Uterus (tissue), 4 donors: Measurements from ENCODE around the gene SKI. TPM values are rescaled to one million over a fixed set of nuclear protein-coding genes. Genes with fewer than 3 reads are reported as not detected.
A peak's percentile ranks its signal among the peaks of the same experiment; 100 is the strongest.

Source experiments
- DNase-seq, 2 donors: peaks; one replicate each; pipeline ENCODE4 v3.0.0-alpha.2; 2019 to 2020
- H3K27ac ChIP-seq, 2 donors: fragments of 200-600 bp; sonication (generic); 1 replicate in 1 of 2; 2 replicates in 1 of 2; pipeline ENCODE4 v1.5.1; 2016 to 2018
- H3K27me3 ChIP-seq, 2 donors: fragments of 200-600 bp; sonication (generic); one replicate each; pipeline ENCODE4 v1.5.1; 2018 to 2019; ENCODE audit warnings: control low read depth in 1 of 2
- H3K36me3 ChIP-seq, 2 donors: fragments of 200-600 bp; sonication (generic); one replicate each; pipeline ENCODE4 v1.5.1; 2019; ENCODE audit warnings: control low read depth in 1 of 2
- H3K4me1 ChIP-seq, 2 donors: fragments of 200-600 bp; sonication (generic); one replicate each; pipeline ENCODE4 v1.5.1; 2018 to 2019; ENCODE audit warnings: control low read depth in 1 of 2
- H3K4me3 ChIP-seq, 2 donors: fragments of 200-600 bp; sonication (generic); 1 replicate in 1 of 2; 2 replicates in 1 of 2; pipeline ENCODE4 v1.5.1; 2018 to 2019; ENCODE audit warnings: mild to moderate bottlenecking in 1 of 2
- H3K9me3 ChIP-seq, 2 donors: fragments of 200-600 bp; sonication (generic); one replicate each; pipeline ENCODE4 v1.5.1; 2019; ENCODE audit warnings: control low read depth in 1 of 2
- POLR2A ChIP-seq, 2 donors: fragments of 450-650 bp; IDR thresholded peaks; one replicate each; pipeline ENCODE4 v1.6.1; 2016; ENCODE audit warnings: antibody characterized with exemption in 2 of 2, mild to moderate bottlenecking in 1 of 2, moderate library complexity in 1 of 2
- intact Hi-C: fragments of 100-400 bp; cut with DNase I; formaldehyde crosslinking; loops from one replicate; pipeline ENCODE4 v1.15.1; 2023; ENCODE audit warnings: low total_unique reads
- total RNA-seq, 4 donors: library from RNA; depleted of rRNA in 3 of 4; stranded (reverse); fragments of >200 nt in 3 of 4; gene quantifications; one replicate each; pipeline versions ENCODE4 v1.1.0 to v1.2.4, GENCODE V29; 2014 to 2023
- TF ChIP-seq, protein P1 (sequence below), 4 experiments: fragments of 200-600 bp in 2 of 4; fragments of 450-650 bp in 2 of 4; sonication (generic) in 2 of 4; IDR thresholded peaks; one replicate each; pipeline ENCODE4 v1.5.1; 2016 to 2019; ENCODE audit warnings: antibody characterized with exemption in 4 of 4, mild to moderate bottlenecking in 2 of 4, moderate library complexity in 1 of 4
- donor health status: DM: yes; HTN: yes; CAD: no.

Gene SKI
- total RNA-seq, 4 donors from 2014 or later: 22.8 to 148 (median 34.9) TPM

DNA sequence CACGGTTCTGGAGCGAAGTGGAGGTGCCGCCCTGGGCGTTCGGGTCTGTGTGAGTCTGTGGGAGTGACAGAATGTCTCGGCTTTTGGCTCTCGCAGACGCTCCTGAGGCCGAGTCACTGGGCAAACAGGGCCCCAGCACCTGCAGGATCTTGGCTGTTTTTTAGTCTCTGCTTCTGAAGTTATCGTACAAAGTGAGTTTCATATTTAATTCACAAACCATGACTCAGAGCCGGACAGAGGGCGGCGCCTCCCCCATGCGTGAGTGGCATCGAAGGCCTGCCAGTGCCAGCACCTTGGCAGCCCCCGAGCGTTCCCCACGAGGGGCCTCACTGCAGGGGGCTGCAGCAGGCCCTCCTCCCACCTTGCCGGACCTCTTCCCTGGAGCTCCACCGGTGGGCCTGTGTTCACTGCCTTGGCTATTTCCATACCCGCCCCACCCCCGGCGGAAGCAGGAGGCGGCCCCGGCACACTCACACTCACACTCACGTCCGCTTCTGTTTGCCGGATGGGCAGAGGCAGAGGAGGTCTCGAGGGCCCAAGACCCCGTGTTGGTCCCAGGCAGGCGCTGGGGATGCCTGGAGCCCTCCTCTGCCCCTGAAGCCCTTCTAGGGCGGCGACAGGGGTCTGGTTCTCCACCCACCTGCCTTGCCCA is 106.9 kb downstream of the SKI start:
- intact Hi-C loops: no loop called here
- H3K27ac ChIP-seq: peak overlapping the region in 1 of 2 donors; percentile 42
- no peaks in the 10 kb centered on the region for H3K9me3 ChIP-seq
- no peak overlapping the region for H3K4me3 ChIP-seq
- no peaks in the 10 kb centered on the region for H3K36me3 ChIP-seq
- no peaks in the 10 kb centered on the region for H3K4me1 ChIP-seq
- DNase-seq: no peak
- no peak for TF ChIP-seq POLR2A (IDR thresholded peaks at IDR 0.05)
- TF ChIP-seq, protein P1, sequence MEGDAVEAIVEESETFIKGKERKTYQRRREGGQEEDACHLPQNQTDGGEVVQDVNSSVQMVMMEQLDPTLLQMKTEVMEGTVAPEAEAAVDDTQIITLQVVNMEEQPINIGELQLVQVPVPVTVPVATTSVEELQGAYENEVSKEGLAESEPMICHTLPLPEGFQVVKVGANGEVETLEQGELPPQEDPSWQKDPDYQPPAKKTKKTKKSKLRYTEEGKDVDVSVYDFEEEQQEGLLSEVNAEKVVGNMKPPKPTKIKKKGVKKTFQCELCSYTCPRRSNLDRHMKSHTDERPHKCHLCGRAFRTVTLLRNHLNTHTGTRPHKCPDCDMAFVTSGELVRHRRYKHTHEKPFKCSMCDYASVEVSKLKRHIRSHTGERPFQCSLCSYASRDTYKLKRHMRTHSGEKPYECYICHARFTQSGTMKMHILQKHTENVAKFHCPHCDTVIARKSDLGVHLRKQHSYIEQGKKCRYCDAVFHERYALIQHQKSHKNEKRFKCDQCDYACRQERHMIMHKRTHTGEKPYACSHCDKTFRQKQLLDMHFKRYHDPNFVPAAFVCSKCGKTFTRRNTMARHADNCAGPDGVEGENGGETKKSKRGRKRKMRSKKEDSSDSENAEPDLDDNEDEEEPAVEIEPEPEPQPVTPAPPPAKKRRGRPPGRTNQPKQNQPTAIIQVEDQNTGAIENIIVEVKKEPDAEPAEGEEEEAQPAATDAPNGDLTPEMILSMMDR (IDR thresholded peaks at IDR 0.05): no peak
- no peaks in the 10 kb centered on the region for H3K27me3 ChIP-seq

DNA sequence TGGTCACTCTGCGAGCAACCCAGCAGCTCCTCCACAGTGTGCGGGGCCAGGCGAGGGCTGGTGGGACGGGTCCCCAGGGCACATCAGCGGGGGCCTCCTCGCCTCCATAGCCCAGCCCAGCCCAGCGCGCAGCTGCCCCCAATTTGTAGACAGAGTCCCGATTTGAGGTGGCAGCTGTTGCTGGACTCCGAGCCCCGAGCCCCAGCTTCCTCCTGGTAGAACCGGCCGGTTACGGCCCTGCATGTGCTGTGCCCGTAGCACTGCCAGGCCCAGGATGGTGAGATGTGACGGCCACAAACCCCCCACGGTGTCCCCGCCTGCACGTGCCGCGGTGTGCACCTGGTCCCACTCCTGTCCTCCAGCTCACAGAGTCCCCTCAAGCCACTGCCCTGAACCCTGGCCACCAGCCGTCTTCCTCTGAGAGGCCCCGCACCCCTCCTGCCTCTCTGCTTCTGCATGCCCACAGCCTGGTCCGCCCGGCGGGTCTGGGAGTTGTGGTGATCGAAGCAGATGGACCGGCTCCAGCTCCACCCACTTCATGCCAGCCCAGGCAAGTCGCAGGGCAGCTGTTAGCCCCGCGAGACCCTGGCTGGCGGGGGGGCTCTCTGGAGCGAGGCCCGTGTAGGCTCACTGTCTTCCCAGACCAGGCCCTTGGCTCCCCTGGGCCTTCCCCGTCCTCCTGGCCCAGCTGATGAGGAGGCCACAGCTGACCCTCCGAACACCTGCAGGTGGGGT is 107.8 kb downstream of the SKI start:
- intact Hi-C loops: no loop called here
- Histone ChIP-seq H3K4me3 (no peak overlapping the region), H3K4me1 (no peaks in the 10 kb centered on the region), H3K36me3 (no peaks in the 10 kb centered on the region), H3K9me3 (no peaks in the 10 kb centered on the region), H3K27me3 (no peaks in the 10 kb centered on the region), H3K27ac (no peak overlapping the region)
- no peak for DNase-seq
- no peak for TF ChIP-seq POLR2A (IDR thresholded peaks at IDR 0.05)
- TF ChIP-seq, protein P1 (IDR thresholded peaks at IDR 0.05): no peak

DNA sequence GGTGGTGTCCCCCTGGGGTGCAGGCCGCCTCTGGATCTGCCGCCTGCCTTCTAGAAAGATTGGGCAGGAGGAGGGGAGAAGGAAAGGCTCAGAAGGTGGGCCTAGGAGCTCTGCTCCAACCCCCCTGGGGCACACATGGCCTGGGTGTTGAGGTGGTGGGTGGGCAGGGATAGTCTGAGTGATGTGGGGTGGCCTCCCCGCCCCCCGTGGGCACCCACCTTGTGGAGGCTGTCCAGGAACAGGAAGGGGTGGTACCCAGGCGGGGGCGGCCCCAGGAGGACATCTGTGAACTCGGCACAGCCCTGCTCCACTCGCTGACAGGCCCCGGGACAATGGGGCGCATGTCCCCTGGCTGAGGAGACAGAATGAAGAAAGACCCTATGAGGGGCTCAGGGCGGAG is 108.4 kb downstream of the SKI start:
- no peaks in the 10 kb centered on the region for H3K9me3 ChIP-seq
- TF ChIP-seq, protein P1 (IDR thresholded peaks at IDR 0.05): no peak
- no peak for TF ChIP-seq POLR2A (IDR thresholded peaks at IDR 0.05)
- DNase-seq: no peak
- H3K4me3 ChIP-seq: no peak overlapping the region
- H3K4me1 ChIP-seq: no peaks in the 10 kb centered on the region
- H3K27me3 ChIP-seq: no peaks in the 10 kb centered on the region
- H3K27ac ChIP-seq: no peak overlapping the region
- intact Hi-C loops: no loop called here
- no peaks in the 10 kb centered on the region for H3K36me3 ChIP-seq

DNA sequence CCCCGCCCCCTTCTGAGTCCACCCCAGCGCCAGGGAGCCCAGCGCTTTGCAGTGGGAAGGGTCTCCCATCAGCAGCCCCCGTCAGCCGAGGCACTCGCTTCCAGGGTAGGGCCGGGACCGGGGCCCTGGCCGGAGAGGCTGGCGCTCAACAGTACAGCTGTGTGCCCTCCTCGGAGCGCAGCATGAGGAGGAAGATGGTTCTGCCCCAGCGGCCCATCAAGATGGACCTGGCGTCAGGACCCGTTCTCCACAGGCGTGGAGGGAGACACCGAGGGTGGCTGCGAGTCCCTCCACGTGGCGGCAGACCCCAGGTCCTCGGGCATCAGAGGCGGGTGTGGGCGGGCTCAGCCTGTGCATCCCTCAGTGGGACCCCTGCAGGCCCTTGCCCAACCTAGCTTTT is 109.0 kb downstream of the SKI start:
- intact Hi-C loops: no loop called here
- Histone ChIP-seq H3K4me1 (no peaks in the 10 kb centered on the region), H3K27me3 (no peaks in the 10 kb centered on the region), H3K4me3 (no peak overlapping the region), H3K27ac (no peak overlapping the region), H3K9me3 (no peaks in the 10 kb centered on the region), H3K36me3 (no peaks in the 10 kb centered on the region)
- DNase-seq: no peak
- TF ChIP-seq, protein P1 (IDR thresholded peaks at IDR 0.05): no peak
- TF ChIP-seq POLR2A (IDR thresholded peaks at IDR 0.05): no peak

DNA sequence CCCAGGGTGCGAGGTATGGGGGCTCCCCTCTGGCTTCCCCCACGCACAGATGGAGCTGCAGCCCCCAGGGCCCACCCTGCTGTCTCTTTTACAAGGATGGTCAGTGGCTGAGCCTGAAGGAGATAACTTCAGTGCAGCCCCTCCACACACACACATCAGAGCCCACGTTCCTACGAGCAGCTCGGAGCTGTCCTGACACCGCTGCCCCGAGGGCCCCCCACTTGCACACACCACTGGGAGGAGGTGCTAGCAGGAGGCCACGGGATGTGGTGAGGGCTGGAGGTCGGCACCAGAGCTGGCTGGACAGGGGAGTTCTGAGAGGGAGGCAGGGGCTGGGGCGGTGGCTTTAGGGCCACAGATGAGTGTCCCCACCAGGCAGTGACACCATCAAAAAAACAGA is 109.4 kb downstream of the SKI start:
- Histone ChIP-seq H3K27ac (no peak overlapping the region), H3K36me3 (no peaks in the 10 kb centered on the region), H3K4me3 (no peak overlapping the region), H3K4me1 (no peaks in the 10 kb centered on the region), H3K27me3 (no peaks in the 10 kb centered on the region), H3K9me3 (no peaks in the 10 kb centered on the region)
- intact Hi-C loops: no loop called here
- no peak for TF ChIP-seq POLR2A (IDR thresholded peaks at IDR 0.05)
- TF ChIP-seq, protein P1 (IDR thresholded peaks at IDR 0.05): no peak
- DNase-seq: no peak
